Measurements from ENCODE around the gene ZSWIM2.
"Not testable (repeated sequence)": the region's sequence is repeated elsewhere in the genome, so short reads cannot be mapped to it uniquely, and the experiment has no call there.

Gene ZSWIM2

DNA sequence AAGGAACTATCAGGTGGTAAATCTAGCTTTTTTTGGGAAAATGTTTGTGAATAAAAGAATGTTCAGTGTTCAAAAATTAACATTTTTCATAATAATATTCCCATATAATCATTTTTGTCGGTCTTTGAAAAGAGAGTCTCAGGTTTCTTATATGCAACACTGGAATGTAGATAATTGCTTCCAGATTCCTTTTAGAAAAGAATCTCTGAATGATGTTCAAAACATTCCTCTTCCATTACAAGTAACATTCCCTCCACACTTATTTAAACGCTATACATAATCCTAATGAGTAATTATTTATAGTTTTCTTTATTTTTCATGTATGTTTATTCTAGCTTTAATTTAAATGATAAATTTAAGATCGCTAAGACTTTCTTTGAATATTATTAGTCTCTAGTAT is 7.0 kb downstream of the ZSWIM2 start:
- no peak for DNase-seq

GRCh38 chr2:186835628-186836027 is 13.3 kb downstream of the ZSWIM2 start:
- no peak for DNase-seq

GRCh38 chr2:186827862-186828492 is 21.0 kb downstream of the ZSWIM2 start:
- DNase-seq = no peak

- no peak for DNase-seq
Observed at GRCh38 chr2:186827411-186827810, 21.6 kb downstream of the ZSWIM2 start.

DNA sequence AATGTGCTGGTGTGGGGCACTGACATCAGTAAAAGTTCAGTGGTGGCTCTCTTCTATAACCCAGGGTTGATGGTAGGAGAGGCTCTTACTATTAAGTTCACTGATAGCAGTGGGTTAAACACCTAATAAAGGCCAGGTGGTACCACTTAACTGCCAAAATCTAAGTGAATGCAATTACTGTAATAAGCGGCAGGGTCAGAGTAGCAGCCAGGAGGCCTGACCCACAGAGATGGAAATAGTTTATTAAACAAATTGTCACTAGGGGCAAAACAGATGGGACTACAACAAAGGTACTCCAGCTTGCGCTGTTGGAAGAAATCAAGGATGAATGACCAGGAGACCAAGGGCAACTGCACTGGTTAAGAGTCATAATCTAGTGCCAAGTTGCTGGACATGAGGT is 26.6 kb downstream of the ZSWIM2 start:
- DNase-seq = no peak

DNA sequence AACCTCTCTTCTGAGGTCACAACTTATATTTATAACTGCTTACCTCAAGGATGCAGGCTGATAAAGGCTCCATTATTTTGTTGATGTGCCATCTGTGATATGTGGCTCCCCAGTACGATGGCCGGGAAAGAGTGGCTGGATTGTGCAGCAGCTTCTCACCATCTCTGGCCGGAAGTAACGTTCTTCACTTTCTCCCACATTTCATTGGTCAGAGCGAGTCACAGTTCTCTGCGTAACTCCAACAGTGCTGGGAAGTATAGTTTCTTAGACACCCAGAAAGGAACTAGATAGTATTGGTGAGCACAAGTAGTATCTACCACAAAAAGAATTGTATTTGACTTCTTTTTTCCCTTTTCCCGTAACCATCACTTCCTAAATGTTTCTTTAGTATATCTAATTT is 28.7 kb downstream of the ZSWIM2 start:
- DNase-seq = no peak

- not testable (repeated sequence) for DNase-seq
Observed at GRCh38 chr2:186811760-186812159, 37.2 kb downstream of the ZSWIM2 start.

DNA sequence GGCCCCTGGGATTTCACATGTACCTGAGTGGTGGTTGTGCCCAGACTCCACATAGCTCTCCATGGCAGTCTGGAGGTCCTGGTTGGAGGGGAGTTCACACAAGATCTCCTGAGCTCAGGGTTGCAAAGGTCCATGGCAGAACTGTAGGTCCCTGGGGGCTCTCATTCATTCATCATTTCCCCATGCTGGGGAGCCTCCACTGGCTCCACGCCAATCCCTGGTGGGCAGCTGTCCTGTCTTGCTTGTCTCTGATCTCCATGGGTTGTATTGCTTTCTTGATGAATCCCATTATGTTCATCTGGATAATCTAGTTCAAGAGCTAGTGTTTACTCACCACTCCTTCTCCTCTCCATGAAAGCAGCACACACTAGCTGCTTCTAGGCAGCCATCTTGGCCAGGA is 42.4 kb downstream of the ZSWIM2 start:
- no peak for DNase-seq

DNA sequence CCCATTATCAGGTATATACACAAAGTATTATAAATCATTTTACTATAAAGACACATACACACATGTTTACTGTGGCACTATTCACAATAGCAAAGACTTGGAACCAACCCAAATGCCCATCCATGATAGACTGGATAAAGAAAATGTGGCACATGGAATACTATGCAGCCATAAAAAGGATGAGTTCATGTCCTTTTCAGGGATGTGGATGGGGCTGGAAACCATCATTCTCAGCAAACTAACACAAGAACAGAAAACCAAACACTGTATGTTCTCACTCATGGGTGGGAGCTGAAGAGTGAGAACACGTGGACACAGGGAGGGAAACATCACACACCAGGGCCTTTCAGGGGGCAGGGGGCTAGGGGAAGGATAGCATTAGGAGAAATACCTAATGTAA is 50.4 kb downstream of the ZSWIM2 start:
- DNase-seq = not testable (repeated sequence)

- no peak for DNase-seq
Observed at GRCh38 chr2:186784930-186785329, 64.0 kb downstream of the ZSWIM2 start.

GRCh38 chr2:186783254-186783653 is 65.7 kb downstream of the ZSWIM2 start:
- DNase-seq = no peak

GRCh38 chr2:186780701-186781316 is 68.2 kb downstream of the ZSWIM2 start:
- no peak for DNase-seq
